Stimulated activated CD4-positive, alpha-beta T cell treated with anti-CD3 and anti-CD28 coated beads, Interleukin-2, amount 100 ng/mL, for 24 hours (primary cell): ENCODE results near the gene UGT1A4.
"Not testable (repeated sequence)": the region's sequence is repeated elsewhere in the genome, so short reads cannot be mapped to it uniquely, and the experiment has no call there.

ENCODE experiments used
- DNase-seq, 2 donors: peaks; one replicate each; pipeline ENCODE4 v3.0.0-alpha.2; 2020

Gene UGT1A4

DNA sequence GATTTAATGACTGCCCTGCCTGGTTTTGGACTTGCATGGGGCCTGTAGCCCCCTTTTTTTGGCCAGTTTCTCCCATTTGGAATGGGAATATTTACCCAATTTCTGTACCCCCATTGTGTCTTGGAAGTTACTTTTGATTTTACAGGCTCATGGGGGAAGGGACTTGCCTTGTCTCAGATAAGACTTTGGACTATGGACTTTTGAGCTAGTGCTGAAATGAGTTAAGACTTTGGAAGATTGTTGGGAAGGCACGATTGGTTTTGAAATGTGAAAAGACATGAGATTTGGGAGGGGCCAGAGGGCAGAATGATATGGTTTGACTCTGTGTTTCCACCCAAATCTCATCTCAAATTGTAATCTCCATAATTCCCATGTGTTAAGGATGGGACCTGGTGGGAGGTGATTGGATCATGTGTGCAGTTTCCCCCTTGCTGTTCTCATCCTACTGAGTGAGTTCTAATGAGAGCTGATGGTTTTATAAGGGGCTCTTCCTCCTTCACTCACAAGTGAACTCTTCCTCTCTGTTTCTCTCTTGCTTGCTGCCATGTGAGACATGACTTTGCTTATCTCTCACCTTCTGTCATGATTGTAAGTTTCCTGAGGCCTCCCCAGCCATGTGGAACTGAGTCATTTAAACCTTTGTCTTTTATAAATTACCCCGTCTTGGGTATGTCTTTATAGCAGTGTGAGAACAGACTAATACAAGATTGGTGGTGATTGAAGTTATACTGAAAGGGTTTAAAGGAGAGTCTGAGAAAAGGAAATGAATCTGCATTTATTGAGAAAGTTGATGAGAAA, 32.9 kb downstream of the UGT1A4 start:
- DNase-seq: not testable (repeated sequence)

DNA sequence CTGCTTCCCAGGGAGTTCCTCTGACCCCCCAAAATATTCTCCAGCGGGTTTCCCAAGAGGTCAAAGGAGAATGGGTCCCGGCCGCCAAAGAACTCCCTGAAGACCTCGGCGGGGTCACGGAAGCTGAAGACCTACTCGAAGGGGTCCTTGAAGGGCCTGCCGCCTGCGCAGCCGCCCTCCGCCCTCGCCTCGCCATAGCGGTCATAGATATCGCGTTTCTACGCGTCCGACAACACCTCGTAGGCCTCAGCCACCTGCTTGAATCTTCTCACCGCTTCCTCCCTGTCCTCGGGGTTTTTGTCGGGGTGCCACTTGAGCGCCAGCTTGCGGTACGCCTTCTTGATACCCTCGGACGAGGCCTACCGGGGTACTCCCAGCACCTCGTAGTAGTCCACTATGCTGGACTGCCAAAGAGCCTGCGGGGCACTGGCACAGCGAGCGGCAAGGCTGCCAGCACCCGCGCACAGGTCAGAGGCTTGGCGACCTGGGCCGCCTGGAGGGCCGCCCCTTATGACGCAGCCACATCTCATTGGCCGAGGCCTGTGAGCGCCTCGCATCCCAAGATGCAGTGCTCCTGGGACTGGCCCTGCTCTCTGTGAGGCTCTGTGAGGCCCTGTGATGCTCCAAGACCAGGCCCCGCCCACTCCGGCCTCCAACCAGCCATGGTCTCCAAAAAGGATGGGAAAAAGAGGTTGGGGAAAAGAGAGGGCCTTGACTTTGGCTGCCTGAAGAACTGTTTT, 36.5 kb downstream of the UGT1A4 start:
- DNase-seq: no peak

DNA sequence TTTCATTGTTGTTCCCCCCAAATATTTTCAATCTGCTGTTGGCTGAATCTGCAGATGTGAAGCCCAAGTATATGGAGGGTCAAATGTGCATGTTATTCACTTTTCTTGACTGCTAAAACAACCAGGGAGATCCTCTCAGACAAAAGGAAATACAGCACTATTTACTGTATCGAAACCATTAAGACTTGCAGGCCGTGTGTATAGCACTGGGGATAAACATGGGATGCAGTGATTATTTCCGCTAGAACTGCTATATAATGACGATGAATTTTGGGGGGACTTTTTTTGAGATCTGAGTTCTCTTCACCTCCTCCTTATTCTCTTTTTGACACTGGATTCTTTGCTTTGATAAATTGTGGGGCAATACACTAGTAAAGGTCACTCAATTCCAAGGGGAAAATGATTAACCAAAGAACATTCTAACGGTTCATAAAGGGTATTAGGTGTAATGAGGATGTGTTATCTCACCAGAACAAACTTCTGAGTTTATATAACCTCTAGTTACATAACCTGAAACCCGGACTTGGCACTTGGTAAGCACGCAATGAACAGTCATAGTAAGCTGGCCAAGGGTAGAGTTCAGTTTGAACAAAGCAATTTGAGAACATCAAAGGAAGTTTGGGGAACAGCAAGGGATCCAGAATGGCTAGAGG, 38.0 kb downstream of the UGT1A4 start:
- DNase-seq: no peak

DNA sequence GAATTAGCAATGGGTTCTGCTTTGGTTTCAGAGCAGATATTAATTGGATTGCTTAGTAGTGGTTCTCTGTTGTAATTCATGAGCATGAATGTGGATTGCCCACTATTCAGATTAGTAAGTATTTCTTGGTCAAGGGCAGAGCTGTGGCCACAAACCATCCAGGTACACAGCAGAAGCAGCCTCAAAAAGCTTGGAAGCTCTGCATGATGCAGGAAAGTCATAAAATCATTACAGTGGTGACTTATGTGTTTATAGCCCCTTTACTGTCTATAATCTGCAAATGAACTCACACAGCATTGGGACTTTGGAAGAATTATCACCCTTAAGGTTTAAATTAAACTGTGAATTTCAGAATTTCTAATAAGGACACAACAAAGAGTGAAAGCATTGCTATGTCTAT, 39.6 kb downstream of the UGT1A4 start:
- no peak for DNase-seq

DNA sequence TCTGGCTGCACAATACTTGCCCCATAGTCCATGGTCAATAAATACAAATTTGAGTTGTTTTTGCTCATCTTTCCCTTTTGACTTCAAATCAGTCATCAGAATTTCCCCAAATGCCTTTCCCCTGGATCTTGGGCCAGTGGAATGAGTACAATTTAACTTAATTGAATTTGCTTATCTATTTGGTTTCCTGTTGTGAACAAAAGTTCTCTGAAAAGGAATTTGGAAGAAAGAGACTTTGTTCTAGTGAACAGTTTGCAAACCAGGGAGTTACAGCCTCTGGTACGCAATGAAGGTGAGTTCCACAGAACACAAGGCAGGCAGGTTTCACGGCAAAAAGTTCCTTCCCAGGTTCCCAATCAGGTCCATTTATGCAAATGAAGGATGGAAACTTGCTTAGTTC, 40.3 kb downstream of the UGT1A4 start:
- DNase-seq: no peak

DNA sequence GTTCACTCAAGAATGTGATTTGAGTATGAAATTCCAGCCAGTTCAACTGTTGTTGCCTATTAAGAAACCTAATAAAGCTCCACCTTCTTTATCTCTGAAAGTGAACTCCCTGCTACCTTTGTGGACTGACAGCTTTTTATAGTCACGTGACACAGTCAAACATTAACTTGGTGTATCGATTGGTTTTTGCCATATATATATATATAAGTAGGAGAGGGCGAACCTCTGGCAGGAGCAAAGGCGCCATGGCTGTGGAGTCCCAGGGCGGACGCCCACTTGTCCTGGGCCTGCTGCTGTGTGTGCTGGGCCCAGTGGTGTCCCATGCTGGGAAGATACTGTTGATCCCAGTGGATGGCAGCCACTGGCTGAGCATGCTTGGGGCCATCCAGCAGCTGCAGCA, 41.5 kb downstream of the UGT1A4 start, which contains the start of gene UGT1A1:
Gene UGT1A1, plus strand, starts transcription at position 228 of the 400 bp plus-strand sequence. Its CDS starts 18 bp downstream, at position 246.
- no peak for DNase-seq

DNA sequence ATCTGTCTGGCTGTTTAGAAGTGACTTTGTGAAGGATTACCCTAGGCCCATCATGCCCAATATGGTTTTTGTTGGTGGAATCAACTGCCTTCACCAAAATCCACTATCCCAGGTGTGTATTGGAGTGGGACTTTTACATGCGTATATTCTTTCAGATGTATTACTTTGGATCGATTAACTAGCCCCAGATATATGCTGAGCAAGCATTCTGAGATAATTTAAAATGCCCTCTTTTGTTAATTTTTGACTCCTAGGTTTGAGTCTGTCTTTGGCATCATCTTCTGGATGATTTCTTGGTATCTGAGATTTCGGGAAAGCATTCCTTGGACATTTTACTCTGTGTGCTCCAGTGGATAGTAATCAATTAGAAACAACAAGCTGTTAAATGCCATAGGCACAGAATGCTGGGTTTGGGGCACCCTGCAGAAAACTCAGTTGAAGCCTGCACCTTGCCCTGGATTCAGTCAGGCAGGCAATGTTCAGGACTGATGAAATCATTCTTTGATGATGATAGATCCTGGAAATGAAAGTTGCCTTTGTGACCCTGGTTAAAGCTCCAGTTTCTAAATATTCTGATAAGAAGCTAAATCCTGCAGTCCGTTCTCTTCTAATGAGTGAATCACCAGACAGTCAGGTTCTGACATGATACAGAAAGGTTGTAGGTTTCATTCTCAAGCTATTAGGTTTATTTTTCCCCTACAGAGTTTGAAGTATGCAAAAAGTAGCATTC, 42.7 kb downstream of the UGT1A4 start:
- DNase-seq: no peak

DNA sequence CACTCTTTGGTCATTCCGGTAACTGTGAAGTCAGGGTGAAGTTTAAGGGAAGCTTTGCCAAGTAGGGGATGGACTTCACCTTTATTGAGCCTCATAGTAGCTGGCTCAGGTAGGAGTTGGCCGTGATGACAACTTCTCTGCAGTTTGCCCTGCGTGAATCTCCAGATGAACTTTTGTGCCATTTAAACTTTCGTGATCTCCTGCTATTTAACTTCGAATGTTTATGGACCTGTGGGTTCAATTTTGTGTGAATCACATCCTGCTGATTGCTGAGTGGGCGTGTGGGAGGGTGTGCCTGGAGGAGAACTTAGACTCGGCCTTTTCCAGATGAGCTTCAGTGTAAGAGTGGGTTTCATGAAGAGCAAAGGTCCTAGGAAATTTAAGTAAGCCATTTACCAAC, 45.7 kb downstream of the UGT1A4 start:
- no peak for DNase-seq

DNA sequence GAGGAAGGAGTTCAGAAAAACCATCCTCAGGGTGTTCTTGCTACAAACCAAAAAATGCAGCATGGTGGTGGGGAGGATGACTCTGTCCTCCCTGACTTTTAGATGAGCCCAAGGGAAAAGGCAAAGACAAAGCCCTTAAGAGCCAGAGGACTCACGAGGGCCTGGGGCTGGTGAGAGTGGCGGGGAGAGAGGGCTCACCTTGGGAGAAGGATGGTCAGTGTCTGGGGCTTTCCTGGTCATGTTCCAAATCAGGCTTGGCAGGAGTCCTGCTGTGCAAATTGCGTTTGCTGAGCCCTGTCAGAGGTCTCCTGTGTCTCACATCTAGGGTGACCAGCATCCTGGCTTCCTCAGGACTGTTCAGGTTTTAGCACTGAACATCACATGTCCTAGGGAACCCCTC, 46.2 kb downstream of the UGT1A4 start:
- DNase-seq: no peak

DNA sequence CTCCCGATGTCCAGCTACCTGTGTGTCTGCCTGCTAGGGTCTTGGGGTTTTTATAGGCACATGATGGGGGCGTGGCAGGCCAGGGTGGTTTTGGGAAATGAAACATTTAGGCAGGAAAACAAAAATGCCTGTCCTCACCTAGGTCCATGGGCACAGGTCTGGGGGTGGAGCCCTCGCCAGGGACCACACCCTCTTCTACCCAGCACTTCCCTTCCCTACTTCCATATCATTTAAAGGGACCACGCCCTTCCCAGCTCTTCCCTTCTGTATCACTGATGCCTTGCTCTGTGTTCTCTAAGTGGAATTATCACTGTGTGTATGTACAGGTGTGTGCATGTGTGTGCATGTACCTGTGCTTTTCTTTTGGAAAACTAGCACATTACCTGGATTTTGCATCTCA, 47.9 kb downstream of the UGT1A4 start:
- DNase-seq: no peak

DNA sequence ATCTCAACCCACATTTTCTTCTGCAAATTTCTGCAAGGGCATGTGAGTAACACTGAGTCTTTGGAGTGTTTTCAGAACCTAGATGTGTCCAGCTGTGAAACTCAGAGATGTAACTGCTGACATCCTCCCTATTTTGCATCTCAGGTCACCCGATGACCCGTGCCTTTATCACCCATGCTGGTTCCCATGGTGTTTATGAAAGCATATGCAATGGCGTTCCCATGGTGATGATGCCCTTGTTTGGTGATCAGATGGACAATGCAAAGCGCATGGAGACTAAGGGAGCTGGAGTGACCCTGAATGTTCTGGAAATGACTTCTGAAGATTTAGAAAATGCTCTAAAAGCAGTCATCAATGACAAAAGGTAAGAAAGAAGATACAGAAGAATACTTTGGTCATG, 49.5 kb downstream of the UGT1A4 start:
- DNase-seq: no peak

DNA sequence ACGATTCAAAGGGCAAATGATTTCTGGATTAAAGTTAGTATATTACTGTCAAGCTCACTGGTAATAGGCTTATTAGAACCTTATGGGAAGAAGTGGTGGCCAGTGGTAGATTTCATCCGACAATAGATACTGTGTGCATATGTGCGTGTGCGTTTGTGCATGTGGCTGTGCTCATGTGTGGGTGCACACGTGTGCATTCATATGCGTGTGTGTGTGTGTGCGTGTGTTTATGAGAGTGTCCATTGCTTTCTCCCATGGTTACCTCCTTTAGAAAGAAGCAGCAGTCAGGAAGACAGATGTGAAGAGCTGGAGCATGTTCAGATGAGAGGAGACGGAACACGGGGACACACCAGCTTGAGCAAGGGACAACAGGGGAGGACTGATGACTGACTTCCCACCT, 50.7 kb downstream of the UGT1A4 start:
- no peak for DNase-seq

DNA sequence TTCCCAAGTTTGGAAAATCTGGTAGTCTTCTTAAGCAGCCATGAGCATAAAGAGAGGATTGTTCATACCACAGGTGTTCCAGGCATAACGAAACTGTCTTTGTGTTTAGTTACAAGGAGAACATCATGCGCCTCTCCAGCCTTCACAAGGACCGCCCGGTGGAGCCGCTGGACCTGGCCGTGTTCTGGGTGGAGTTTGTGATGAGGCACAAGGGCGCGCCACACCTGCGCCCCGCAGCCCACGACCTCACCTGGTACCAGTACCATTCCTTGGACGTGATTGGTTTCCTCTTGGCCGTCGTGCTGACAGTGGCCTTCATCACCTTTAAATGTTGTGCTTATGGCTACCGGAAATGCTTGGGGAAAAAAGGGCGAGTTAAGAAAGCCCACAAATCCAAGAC, 53.6 kb downstream of the UGT1A4 start:
- DNase-seq: no peak

DNA sequence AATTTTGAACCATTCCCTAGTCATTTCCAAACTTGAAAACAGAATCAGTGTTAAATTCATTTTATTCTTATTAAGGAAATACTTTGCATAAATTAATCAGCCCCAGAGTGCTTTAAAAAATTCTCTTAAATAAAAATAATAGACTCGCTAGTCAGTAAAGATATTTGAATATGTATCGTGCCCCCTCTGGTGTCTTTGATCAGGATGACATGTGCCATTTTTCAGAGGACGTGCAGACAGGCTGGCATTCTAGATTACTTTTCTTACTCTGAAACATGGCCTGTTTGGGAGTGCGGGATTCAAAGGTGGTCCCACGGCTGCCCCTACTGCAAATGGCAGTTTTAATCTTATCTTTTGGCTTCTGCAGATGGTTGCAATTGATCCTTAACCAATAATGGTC, 54.0 kb downstream of the UGT1A4 start:
- no peak for DNase-seq

DNA sequence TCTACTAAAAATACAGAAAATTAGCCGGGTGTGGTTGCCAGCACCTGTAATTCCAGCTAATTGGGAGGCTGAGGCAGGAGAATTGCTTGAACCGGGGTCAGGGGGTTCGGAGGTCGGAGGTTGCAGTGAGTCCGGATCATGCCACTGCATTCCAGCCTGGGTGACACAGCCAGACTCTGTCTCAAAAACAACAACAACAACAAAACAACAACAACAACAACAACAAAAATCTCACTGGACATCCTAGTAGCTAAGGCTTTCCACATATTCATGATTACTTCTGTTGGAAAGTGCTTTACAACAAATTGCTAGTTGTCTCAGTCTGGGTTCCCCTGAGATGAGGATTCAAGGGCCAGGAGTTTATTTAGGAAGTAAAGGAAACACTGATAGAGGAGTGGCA, 55.3 kb downstream of the UGT1A4 start:
- no peak for DNase-seq

DNA sequence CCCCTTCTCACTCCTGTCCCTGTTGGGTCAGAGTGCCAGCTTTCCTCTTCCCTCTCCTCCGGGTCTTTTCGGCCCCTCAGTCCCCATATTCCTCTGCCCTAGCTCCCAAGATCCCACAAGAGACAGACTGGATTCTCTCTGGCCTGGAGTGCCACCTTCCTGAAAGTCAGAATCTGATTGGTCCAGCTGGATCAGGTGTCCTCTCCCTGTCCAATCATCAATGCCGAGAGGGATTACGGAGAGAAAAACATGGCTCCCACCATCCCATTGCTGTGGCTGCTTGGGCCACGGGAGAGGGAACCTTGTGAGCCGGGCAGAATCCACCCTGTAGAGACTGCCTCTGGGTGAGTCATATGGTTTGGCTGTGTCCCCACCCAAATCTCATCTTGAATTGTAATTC, 56.9 kb downstream of the UGT1A4 start:
- no peak for DNase-seq

DNA sequence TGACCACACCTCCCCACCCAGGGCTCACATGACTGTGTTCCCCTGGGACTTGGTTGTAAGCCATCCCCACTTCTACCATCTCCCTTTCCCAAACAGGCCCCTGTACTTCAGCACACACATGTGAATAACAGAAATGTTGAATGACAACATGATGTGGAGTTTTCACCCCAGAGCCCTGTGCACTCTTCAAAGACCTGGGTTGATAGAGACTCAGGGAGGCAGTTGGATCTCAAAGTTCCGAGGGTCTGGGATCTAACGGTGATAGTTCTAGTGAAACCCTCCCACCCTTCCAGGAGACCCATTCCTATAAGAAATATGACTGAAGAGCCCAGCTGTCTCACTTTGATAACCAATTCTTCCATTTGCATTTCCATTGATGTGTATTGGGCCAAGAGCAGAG, 59.5 kb downstream of the UGT1A4 start, which contains the start of gene MROH2A:
Gene MROH2A, plus strand, starts transcription at position 301 of the 400 bp plus-strand sequence. CDS start 1,029 bp downstream, outside the sequence.
- no peak for DNase-seq

DNA sequence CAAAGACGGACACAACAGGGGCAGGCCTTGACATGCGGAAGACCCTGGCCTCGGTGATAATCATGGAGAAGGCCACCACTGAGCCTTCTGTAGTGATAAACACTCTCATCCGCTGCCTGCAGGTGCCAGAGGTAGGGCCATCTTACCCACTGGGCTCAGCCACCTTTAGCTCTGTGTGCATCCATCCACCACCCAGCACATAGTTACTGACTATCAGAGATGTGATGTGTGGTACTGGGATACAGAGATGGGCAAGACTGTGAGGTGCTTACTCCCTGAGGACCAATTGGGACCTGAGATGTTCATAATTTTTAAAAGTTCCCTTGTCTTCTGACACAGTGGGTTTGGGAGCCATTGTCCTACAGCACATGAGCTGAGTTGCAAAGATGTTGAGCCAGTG, 61.2 kb downstream of the UGT1A4 start:
- DNase-seq: no peak

DNA sequence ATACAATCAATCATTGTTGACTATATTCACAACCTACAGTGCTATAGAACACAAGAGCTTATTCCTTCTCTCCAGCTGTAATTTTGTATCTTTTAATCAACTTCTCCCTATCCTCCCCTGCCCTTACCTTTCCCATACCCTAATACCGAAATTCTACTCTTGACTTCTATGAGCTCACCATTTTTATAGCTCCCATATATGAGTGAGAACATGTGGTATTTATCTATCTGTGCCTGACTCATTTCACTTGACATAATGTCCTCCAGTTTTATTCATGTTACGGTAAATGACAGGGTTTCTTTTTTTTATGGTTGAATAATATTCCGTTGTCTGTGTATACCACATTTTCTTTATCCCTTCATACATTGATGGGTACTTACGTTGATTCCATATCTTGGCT, 62.2 kb downstream of the UGT1A4 start:
- DNase-seq: no peak

DNA sequence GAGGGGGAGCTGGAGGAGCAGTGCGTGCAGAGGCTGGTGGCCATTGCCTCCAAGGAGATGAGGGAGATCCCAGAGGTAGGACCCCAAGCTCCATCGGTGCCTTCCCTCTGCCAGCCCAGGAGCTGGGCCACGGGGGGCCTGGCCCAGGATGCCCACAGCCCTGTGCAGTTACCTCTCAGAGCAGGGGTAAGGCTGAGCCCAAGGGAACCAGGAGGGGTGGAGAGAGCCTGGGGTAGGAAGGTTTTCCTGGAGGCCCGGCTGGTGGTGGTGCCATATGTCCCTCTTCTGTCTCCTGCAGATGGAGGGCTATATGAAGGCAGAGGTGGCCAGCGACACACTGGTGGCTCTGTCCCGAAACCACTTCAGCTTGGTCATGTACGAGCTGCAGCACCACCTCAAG, 71.0 kb downstream of the UGT1A4 start:
- DNase-seq: peak in 1 of 2 donors; percentile 16

DNA sequence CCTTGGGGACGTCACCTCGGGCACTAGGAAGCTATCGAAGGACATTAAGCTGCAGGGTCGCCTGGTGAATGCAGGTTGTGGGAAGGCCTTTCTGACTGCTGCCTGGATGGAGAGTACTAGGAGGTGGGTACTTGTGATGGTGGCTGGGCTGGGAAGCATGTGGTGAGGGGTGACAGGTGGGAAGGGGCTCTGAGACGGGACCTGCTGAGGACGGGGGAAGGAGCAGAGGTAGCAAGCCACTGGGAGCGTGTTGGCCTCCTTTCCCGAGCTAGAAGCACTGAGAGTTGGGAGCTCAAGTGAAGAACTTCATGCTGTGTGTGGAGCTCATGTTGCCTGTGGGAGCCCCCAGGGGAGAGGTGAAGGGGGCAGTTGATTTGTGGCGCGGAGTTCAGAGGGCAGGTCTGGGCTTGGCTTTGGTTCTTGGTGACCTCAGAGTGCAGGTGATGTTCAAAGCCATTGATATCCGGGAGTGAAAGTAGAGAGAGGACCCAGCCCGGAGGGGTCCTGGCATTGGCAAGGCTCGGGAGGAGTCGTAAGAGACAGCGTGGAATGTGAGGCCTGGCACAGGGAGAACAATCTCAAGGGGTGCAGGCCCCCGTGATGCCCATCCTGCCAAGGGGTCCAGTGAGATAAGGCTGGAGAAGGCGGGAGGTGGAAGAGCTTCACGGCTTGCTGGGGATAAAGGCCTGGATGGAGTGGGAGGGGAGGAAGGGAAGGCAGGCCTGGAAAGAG, 72.8 kb downstream of the UGT1A4 start:
- peak in 1 of 2 donors; percentile 9 for DNase-seq

DNA sequence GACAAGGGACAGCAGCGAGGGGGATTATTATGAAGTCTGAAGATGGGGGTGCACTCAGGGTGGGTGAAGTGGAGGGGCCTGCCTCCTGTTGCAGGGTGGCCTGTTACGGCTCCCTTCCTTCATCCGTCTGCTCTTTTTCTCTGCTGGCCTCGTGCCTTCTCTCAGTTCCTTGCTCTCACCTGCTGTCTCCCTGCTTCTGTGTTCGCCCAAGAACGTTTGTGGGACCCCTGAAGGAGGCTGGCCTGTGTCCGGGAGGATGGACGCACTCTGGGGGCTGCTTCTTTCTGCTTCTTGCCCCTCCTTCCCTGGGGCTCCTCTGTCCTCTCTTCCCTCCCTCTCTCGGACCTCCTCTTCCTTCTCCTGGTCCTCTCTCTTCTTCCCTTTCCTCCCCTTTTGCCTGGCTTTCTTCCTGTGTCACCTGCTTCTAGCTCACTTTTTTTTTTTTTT, 73.4 kb downstream of the UGT1A4 start:
- peak in 1 of 2 donors; percentile 6 for DNase-seq
